Epidermal melanocyte (primary cell): ENCODE results near the gene HUS1.
"Not testable (repeated sequence)": the region's sequence is repeated elsewhere in the genome, so short reads cannot be mapped to it uniquely, and the experiment has no call there.

Experiments
- DNase-seq: peaks from one replicate; pipeline ENCODE4 v3.0.0; 2011; ENCODE audit warnings: low spot score; ENCODE audit not compliant: insufficient read length

Gene HUS1

GRCh38 chr7:47979145-47979831, at the start of gene HUS1:
TSS of gene HUS1 (minus strand) at chr7:47979615. CDS start at chr7:47979519, 96 bp downstream.
- peak; percentile 66 for DNase-seq

DNA sequence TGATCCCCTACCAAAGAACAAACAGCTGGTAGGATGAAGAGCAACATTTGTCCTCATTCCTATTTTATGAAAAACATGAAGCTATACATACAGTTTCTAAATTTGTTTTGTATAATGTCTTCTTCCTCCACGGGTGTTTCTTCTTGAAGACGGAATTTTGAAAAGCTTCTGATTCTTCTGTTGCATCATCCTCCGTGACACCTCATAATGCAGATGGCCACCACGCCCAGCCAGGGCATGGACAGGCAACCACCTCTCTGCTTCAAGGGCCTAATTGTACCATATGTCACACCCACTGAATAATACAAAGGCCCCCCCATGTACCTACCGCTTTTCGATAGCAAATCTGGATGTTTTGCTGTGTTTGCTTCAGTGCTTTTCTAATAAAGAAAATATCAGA, 49.5 kb upstream of the HUS1 start, which contains the start of gene SUN3:
Gene SUN3 (minus strand): TSS at position 170 of the 400 bp plus-strand sequence. CDS start 169 bp downstream, at position 1.
- no peak for DNase-seq

DNA sequence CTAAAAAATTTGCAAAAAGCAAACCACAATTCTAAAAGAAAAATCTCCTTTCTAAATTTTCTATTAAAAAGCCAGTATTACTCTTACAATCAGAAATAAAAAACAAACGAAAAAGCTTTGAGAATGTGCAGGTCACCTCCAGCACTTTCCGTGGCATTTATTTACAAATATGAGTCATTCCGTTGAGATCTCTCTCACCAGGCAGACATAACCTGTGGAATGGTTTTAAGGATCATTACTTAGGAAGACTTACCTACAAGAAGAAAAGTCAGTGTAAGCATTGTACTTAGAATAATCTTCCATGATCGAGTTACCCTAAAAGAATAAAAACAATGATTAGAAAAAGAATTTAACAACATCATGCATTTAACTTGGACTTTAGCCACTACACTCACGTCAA, 46.2 kb upstream of the HUS1 start:
- DNase-seq, result no peak

DNA sequence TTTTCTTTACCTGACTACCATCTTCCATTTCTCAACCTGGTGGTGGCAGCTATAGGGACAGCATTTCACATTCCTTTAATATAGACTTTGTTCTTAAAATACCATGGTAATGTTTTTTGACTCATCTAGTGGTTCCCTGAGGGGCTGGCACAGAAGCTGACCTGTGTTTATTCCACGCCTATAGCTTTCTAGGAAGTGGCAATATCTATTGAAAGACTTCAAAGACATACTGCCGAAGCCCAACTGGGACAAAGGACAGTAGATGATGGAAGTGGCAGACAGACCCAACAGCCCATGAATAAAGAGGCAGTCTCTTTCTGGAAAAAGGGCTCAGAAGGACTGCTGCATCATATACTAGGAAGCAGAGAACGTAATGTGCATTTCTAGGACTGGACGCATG, 38.3 kb upstream of the HUS1 start:
- no peak for DNase-seq

GRCh38 chr7:48016641-48017040, 37.2 kb upstream of the HUS1 start:
- DNase-seq, result no peak

DNA sequence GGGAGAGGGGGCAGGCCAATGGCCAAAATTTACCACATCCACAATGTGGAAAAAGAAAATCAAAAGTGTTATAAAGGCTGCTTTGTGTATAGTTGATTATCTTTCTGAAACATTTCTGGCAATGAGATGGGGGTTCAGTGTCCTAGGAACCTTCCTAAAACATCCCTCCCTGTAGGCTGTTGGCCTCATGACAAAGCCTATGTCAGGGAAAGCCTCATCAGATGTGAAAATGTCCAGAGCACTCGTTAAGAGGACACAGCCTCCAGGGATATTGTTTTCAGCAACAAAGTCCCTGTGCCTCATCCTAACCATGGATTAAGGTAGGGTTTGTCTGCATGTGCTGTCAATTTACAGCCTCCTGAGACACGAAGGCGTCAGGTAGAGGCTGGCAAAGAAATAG, 32.5 kb upstream of the HUS1 start:
- no peak for DNase-seq

GRCh38 chr7:48011323-48011722, 31.9 kb upstream of the HUS1 start:
- DNase-seq, result no peak

DNA sequence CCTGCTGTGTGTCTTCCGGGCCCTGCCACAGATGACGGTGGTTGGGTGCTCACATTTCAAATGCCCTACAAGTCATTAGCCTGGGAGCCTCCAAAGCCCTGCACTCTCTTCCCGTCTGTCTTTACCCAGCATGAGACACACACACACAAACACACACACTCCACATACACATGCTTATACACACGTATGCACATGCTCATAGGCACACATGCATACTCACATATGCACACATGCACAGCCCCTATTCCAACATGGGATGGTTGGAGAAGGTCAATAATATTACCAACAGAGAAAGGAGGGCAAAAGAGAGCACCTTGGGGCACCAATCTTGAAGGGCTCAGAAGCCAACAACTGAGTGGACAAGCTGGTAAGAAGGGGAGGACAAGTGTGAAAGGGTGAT, 30.5 kb upstream of the HUS1 start:
- no peak for DNase-seq

DNA sequence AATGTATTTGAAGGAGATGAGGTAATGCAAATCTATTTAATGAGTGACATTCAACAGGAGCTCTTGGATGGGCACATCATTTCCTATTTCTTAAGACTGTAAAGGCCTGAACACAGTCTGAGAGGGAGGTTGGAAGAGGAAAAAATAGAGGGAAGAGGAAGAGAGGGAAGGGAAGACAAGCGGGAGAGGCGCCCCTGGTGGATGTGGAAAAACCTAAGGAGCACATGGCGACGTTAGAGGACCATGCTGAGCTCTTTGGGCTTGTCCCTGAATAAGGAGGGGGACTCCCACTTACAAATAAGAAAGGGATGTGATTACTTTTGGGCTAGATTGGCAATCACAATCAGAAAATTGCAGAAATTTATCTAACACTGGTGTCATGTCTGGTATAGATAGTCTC, 29.8 kb upstream of the HUS1 start:
- DNase-seq, result no peak

- DNase-seq, result no peak
Measured at GRCh38 chr7:48006866-48007265, 27.5 kb upstream of the HUS1 start.

DNA sequence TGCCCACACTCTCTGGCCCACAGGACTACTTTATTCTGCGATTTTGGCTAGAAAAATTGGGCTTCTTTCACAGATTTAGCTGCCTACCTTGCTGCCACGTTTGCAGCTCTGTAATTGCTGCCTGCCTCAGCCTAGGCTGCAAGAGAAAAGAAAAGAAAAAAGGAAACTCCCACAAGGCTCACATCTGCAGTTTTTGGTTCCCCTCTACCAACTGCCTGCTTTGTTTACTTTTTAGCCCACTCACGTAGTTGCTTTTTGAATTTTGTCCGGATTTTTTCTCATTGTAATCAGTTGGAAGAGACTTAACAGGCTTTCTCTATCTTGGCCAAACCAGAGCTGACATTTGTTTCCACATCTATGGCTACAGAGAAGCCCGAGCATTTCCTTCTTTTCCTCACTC, 25.2 kb upstream of the HUS1 start:
- DNase-seq, result no peak

DNA sequence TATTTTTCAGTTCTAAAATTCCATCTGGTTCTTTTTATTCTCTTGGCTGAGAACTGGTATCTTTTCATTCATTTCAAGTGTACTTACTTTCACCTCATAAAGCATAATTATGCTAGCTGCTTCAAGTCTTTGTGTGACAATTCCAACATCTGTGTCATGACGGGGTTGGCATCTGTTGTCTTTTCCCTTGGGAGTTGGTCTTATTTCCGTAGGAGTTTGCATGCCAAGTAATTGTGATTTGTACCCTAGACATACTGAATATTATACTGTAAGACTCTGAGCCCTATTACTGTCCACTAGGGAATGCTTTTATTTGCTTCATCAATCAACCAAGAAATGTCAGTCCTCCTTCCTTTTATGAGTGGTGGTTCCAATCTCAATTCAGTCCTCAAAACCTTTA, 24.6 kb upstream of the HUS1 start:
- DNase-seq, result no peak

GRCh38 chr7:48000164-48000563, 20.7 kb upstream of the HUS1 start:
- DNase-seq, result not testable (repeated sequence)

DNA sequence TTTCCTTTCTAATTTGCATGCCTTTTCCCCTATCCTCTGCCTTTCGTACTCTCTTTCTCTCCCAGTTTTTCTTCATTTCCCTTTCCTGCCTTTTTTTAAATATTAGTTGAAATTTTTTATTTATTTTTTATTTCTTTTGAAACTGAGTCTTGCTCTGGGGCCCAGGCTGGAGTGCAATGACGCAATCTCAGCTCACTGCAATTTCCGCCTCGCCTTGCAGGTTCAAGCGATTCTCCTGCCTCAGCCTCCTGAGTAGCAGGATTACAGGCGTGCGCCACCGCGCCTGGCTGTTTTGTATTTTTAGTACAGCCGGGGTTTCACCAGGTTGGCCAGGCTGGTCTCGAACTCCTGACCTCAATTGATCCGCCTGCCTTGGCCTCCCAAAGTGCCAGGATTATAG, 20.0 kb upstream of the HUS1 start:
- DNase-seq, result no peak

DNA sequence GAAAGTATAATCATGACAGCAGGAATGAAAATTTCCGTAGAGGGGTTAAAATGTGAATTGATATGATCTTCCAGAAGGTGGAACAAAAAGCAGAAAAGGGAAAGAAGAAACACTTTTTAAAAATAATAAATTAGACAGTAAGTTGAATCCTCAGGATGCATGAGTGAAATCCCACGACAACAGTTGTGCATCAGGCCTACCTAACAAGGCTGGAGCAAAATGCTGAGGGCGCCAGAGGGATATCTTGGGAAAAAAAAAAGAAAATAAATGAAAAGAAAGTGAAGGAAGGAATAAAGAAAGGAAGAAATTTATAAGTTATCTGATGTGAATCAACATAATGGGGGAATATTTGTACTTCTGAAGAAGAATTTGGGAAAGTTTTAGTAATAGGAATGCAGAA, 13.0 kb upstream of the HUS1 start:
- DNase-seq, result no peak

DNA sequence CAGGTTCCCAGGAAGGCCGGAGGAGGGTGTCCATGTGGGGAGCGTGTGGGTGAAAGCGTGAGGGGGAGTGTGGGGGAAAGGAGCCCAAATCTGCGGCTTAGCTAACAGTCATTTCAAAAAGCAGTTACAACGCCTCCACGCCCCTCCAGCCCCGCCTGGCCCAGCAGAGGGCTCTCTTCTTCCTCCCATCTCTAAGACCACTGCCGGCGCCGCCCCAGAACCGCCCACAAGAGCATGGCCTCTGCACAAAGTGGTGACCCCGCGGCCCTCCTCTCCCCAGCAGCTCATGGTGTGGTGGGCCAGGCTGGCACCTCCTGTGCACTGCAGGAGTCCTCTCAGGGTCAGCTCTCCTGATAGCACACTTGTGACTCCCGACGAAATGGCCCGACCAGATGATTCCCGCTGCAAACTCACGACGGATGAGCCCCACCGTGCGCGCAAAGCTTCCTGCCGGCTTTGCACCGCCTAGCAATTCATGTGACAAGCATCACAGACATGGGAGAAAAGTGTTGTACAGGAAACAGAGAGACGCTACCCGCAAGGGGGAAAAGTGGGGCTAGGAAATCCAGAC, 12.4 kb upstream of the HUS1 start:
- DNase-seq, result peak; percentile 66

DNA sequence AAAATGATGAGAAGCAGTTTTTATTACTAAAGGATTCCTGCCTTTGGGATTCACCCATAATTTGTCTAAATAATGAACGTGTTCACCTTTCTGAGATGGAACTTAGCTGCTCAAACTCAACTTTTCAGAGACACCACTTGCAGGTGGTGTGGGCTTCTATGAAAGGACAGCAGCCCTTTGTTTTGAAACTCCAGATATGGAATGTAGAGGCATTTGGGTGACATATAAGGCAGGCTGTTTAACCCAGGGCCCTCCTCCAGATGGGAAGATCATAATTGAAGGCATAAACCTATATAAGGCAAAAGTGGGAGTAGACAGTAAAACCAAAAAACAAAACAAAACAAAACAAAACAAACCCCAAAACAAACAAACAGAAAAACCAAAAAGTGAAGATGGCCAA, 11.9 kb upstream of the HUS1 start:
- no peak for DNase-seq

GRCh38 chr7:47990592-47990991, 11.2 kb upstream of the HUS1 start:
- no peak for DNase-seq

- not testable (repeated sequence) for DNase-seq
Measured at GRCh38 chr7:47989607-47990400, 10.4 kb upstream of the HUS1 start.

- DNase-seq, result no peak
Measured at GRCh38 chr7:47988496-47989386, 9.3 kb upstream of the HUS1 start.

GRCh38 chr7:47982610-47983009, 3.2 kb upstream of the HUS1 start:
- no peak for DNase-seq
